CD14-positive monocyte (primary cell): ENCODE data around the gene MIA2. TPM values are rescaled to one million over a fixed set of nuclear protein-coding genes. Genes with fewer than 3 reads are reported as not detected.

Experiments
- DNase-seq, 3 donors: peaks; one replicate each; pipeline ENCODE4 v3.0.0-alpha.2; 2011 to 2022
- H2AFZ ChIP-seq: 2 replicates; pipeline ENCODE4 v1.6.0; 2012; ENCODE audit warnings: mild to moderate bottlenecking, low read depth, low read length, inconsistent platforms; ENCODE audit not compliant: insufficient read depth, poor library complexity, severe bottlenecking
- H3K27ac ChIP-seq, 2 donors: 1 replicate in 1 of 2; 2 replicates in 1 of 2; pipeline ENCODE4 v1.5.1; 2012 to 2013; ENCODE audit warnings: low read length in 2 of 2, control low read depth in 1 of 2, inconsistent platforms in 1 of 2, low read depth in 1 of 2, mild to moderate bottlenecking in 1 of 2
- H3K27me3 ChIP-seq, 2 donors: one replicate each; pipeline versions ENCODE4 v1.6.0 to v1.6.1; 2011 to 2013; ENCODE audit warnings: low read length in 2 of 2; ENCODE audit not compliant: control insufficient read depth in 2 of 2, insufficient read depth in 2 of 2
- H3K36me3 ChIP-seq, 2 donors: replicated peaks in 1 of 2; 1 replicate in 1 of 2; 2 replicates in 1 of 2; pipeline versions ENCODE4 v1.5.1 to v1.6.1; 2012 to 2013; ENCODE audit warnings: low read length in 2 of 2, control low read depth in 1 of 2, inconsistent platforms in 1 of 2, mild to moderate bottlenecking in 1 of 2; ENCODE audit not compliant: insufficient read depth in 2 of 2, control insufficient read depth in 1 of 2
- H3K4me1 ChIP-seq, 2 donors: 1 replicate in 1 of 2; 2 replicates in 1 of 2; pipeline versions ENCODE4 v1.5.1 to v1.6.1; 2012 to 2013; ENCODE audit warnings: low read length in 2 of 2, control low read depth in 1 of 2, inconsistent platforms in 1 of 2, mild to moderate bottlenecking in 1 of 2, moderate library complexity in 1 of 2; ENCODE audit not compliant: insufficient read depth in 2 of 2, control insufficient read depth in 1 of 2
- H3K4me2 ChIP-seq: replicated peaks from 2 replicates; pipeline ENCODE3; 2012; ENCODE audit warnings: low read length, moderate library complexity, mild to moderate bottlenecking; ENCODE audit not compliant: poor library complexity, severe bottlenecking; ENCODE audit errors: extremely low read depth
- H3K4me3 ChIP-seq, 3 experiments: fragments of 200-600 bp in 1 of 3; sonication (generic) in 1 of 3; replicated peaks in 1 of 3; 1 replicate in 2 of 3; 2 replicates in 1 of 3; pipeline ENCODE4 v1.5.1; 2011 to 2013; ENCODE audit warnings: low read length in 3 of 3, mild to moderate bottlenecking in 3 of 3, control low read depth in 2 of 3, low read depth in 2 of 3, inconsistent platforms in 1 of 3, moderate library complexity in 1 of 3
- H3K79me2 ChIP-seq: 2 replicates; pipeline ENCODE4 v1.6.0; 2012; ENCODE audit warnings: mild to moderate bottlenecking, control low read depth, inconsistent platforms, low read length, moderate library complexity; ENCODE audit not compliant: insufficient read depth
- H3K9ac ChIP-seq: 2 replicates; pipeline ENCODE4 v1.6.0; 2017; ENCODE audit warnings: low read length, mild to moderate bottlenecking; ENCODE audit not compliant: insufficient read depth, poor library complexity, severe bottlenecking
- H3K9me3 ChIP-seq, 2 donors: replicated peaks in 1 of 2; 1 replicate in 1 of 2; 2 replicates in 1 of 2; pipeline versions ENCODE4 v1.5.1 to v1.6.1; 2012 to 2013; ENCODE audit warnings: low read length in 2 of 2, control low read depth in 1 of 2; ENCODE audit not compliant: control insufficient read depth in 1 of 2, insufficient read depth in 1 of 2
- H4K20me1 ChIP-seq: 2 replicates; pipeline ENCODE4 v1.6.0; 2012; ENCODE audit warnings: mild to moderate bottlenecking, low read length, control low read depth, moderate library complexity; ENCODE audit not compliant: insufficient read depth
- H3K27ac Mint-ChIP-seq, 7 donors: one replicate each; pipeline ENCODE4 v1.8.0; 2020; ENCODE audit warnings: mild to moderate bottlenecking in 7 of 7, mixed read lengths in 7 of 7, moderate library complexity in 6 of 7, inconsistent platforms in 2 of 7
- H3K27me3 Mint-ChIP-seq, 3 donors: one replicate each; pipeline ENCODE4 v1.8.0; 2021 to 2022; ENCODE audit warnings: low read depth in 3 of 3, mild to moderate bottlenecking in 3 of 3, mixed read lengths in 3 of 3, moderate library complexity in 3 of 3, inconsistent platforms in 1 of 3
- H3K36me3 Mint-ChIP-seq, 2 donors: one replicate each; pipeline ENCODE4 v1.8.0; 2020; ENCODE audit warnings: mixed read lengths in 2 of 2, inconsistent platforms in 1 of 2, mild to moderate bottlenecking in 1 of 2
- H3K4me1 Mint-ChIP-seq: one replicate; pipeline ENCODE4 v1.8.0; 2020; ENCODE audit warnings: mild to moderate bottlenecking, mixed read lengths
- H3K4me3 Mint-ChIP-seq, 2 donors: one replicate each; pipeline ENCODE4 v1.8.0; 2020; ENCODE audit warnings: mild to moderate bottlenecking in 2 of 2, mixed read lengths in 2 of 2, moderate library complexity in 1 of 2
- H3K9me3 Mint-ChIP-seq, 7 donors: one replicate each; pipeline ENCODE4 v1.8.0; 2020 to 2022; ENCODE audit warnings: mixed read lengths in 7 of 7, mild to moderate bottlenecking in 6 of 7, moderate library complexity in 6 of 7, inconsistent platforms in 2 of 7
- CTCF ChIP-seq: fragments of 200-600 bp; IDR thresholded peaks from one replicate; pipeline ENCODE4 v1.8.0; 2022; ENCODE audit warnings: antibody characterized with exemption, mild to moderate bottlenecking
- WGBS: methylation state at CpG from one replicate; pipeline ENCODE4 v1.1.5; 2013; ENCODE audit warnings: missing lambda C conversion rate; ENCODE audit not compliant: insufficient coverage; 5-methylcytosine and 5-hydroxymethylcytosine counted together
- intact Hi-C, 2 donors: fragments of 100-400 bp; cut with micrococcal nuclease; formaldehyde crosslinking; loops; one replicate each; pipeline versions ENCODE4 v1.15.0 to v1.15.1; 2023
- polyA plus RNA-seq, 3 donors: library from polyadenylated mRNA; depleted of rRNA in 1 of 3; unstranded in 2 of 3; stranded (reverse) in 1 of 3; fragments of 300-500 nt in 2 of 3; fragments of >200 nt in 1 of 3; fragmentation: Illumina TruSeq in 2 of 3; gene quantifications; 1 replicate in 2 of 3; 2 replicates in 1 of 3; pipeline ENCODE4 v1.2.3, GENCODE V29; 2012 to 2021

The MIA2 gene
- polyA plus RNA-seq, 3 donors = 19.1 to 24.6 (median 20.0) TPM

GRCh38 chr14:39366460-39367386 lies 133.0 kb downstream of the MIA2 start:
- Histone ChIP-seq H3K4me1 (no peaks in the 10 kb centered on the region), H3K9me3 (peaks cover 12 to 14% of the 10 kb centered on the region in 2 donors), H4K20me1 (peaks cover 20% of the 10 kb centered on the region), H3K79me2 (peaks cover 4% of the 10 kb centered on the region), H3K27ac (no peak overlapping the region), H3K9ac (no peak overlapping the region), H3K36me3 (peaks cover 9 to 72% of the 10 kb centered on the region in 2 donors), H3K4me3 (no peak overlapping the region), H3K27me3 (no peaks in the 10 kb centered on the region), H2AFZ (no peak overlapping the region), H3K4me2 (no peak overlapping the region)
- intact Hi-C loops = no loop called here
- TF ChIP-seq CTCF = no peak
- Mint-ChIP-seq H3K4me3 (no peak overlapping the region), H3K27ac (peak overlapping the region in 1 of 7 donors; percentile 67), H3K36me3 (peaks cover 63% of the 10 kb centered on the region in 2 donors), H3K9me3 (peaks cover 16 to 30% (median 23%) of the 10 kb centered on the region in 7 donors), H3K4me1 (no peaks in the 10 kb centered on the region), H3K27me3 (no peaks in the 10 kb centered on the region)
- WGBS = 94% methylated on average over 10 of the region's 10 CpGs
- DNase-seq = no peak

GRCh38 chr14:39367387-39367751 lies 133.7 kb downstream of the MIA2 start:
- no peaks in the 10 kb centered on the region for H3K4me1 Mint-ChIP-seq
- H3K27ac Mint-ChIP-seq = peak overlapping the region in 1 of 7 donors; percentile 5
- TF ChIP-seq CTCF = no peak
- no peak overlapping the region for H3K4me2 ChIP-seq
- no peak overlapping the region for H2AFZ ChIP-seq
- DNase-seq = no peak
- H3K4me3 Mint-ChIP-seq = no peak overlapping the region
- no peak overlapping the region for H3K4me3 ChIP-seq
- H3K36me3 ChIP-seq = peaks cover 9 to 67% of the 10 kb centered on the region in 2 donors
- peaks cover 4% of the 10 kb centered on the region for H3K79me2 ChIP-seq
- peaks cover 20% of the 10 kb centered on the region for H4K20me1 ChIP-seq
- H3K9me3 ChIP-seq = peaks cover 12 to 14% of the 10 kb centered on the region in 2 donors
- peaks cover 16 to 28% (median 23%) of the 10 kb centered on the region in 7 donors for H3K9me3 Mint-ChIP-seq
- H3K36me3 Mint-ChIP-seq = peaks cover 59 to 64% of the 10 kb centered on the region in 2 donors
- 90% methylated on average over 2 of the region's 2 CpGs for WGBS
- no peaks in the 10 kb centered on the region for H3K27me3 ChIP-seq
- H3K4me1 ChIP-seq = no peaks in the 10 kb centered on the region
- no peak overlapping the region for H3K27ac ChIP-seq
- H3K9ac ChIP-seq = no peak overlapping the region
- H3K27me3 Mint-ChIP-seq = no peaks in the 10 kb centered on the region
- intact Hi-C loops = no loop called here
